Ishikawa (cell line): ENCODE data around the gene CERK.
A peak's percentile ranks its signal among the peaks of the same experiment; 100 is the strongest.

Source experiments
- CEBPB ChIP-seq: IDR thresholded peaks from 2 replicates; pipeline ENCODE4 v1.6.1; 2012
- CREB1 ChIP-seq: IDR thresholded peaks from 2 replicates; pipeline ENCODE4 v1.6.1; 2012; ENCODE audit warnings: low read depth
- EGR1 ChIP-seq: IDR thresholded peaks from 2 replicates; pipeline ENCODE4 v1.6.1; 2012
- EP300 ChIP-seq: IDR thresholded peaks from 2 replicates; pipeline ENCODE4 v1.6.1; 2012; ENCODE audit warnings: borderline replicate concordance
- FOXM1 ChIP-seq: IDR thresholded peaks from 2 replicates; pipeline ENCODE4 v1.6.1; 2012; ENCODE audit warnings: low read depth, borderline replicate concordance
- NFIC ChIP-seq: IDR thresholded peaks from 2 replicates; pipeline ENCODE4 v1.6.1; 2012
- RAD21 ChIP-seq: IDR thresholded peaks from 2 replicates; pipeline ENCODE4 v1.6.1; 2012; ENCODE audit warnings: low read depth
- TAF1 ChIP-seq: IDR thresholded peaks from 2 replicates; pipeline ENCODE4 v1.6.1; 2012; ENCODE audit warnings: low read depth, mild to moderate bottlenecking
- TCF12 ChIP-seq: IDR thresholded peaks from 2 replicates; pipeline ENCODE4 v1.6.1; 2012; ENCODE audit warnings: low read depth
- TEAD4 ChIP-seq: IDR thresholded peaks from 2 replicates; pipeline ENCODE4 v1.6.1; 2012
- YY1 ChIP-seq: IDR thresholded peaks from 2 replicates; pipeline ENCODE4 v1.6.1; 2012; ENCODE audit warnings: low read depth
- ZBTB7A ChIP-seq: IDR thresholded peaks from 2 replicates; pipeline ENCODE4 v1.6.1; 2012; ENCODE audit warnings: low read depth
- TF ChIP-seq, protein P1 (sequence below): IDR thresholded peaks from 2 replicates; pipeline ENCODE4 v1.6.1; 2012
- TF ChIP-seq, protein P2 (sequence below): IDR thresholded peaks from 2 replicates; pipeline ENCODE4 v1.6.1; 2012
- TF ChIP-seq, protein P3 (sequence below): IDR thresholded peaks from 2 replicates; pipeline ENCODE4 v1.6.1; 2012; ENCODE audit warnings: low read depth, mild to moderate bottlenecking

CERK gene

GRCh38 chr22:46663436-46664100 lies 74.5 kb downstream of the CERK start:
- TF ChIP-seq CREB1, result no peak
- TF ChIP-seq ZBTB7A, result no peak
- TF ChIP-seq, protein P1, sequence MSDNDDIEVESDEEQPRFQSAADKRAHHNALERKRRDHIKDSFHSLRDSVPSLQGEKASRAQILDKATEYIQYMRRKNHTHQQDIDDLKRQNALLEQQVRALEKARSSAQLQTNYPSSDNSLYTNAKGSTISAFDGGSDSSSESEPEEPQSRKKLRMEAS, result no peak
- no peak for TF ChIP-seq RAD21
- TF ChIP-seq NFIC, result no peak
- TF ChIP-seq YY1, result no peak
- TF ChIP-seq, protein P2, sequence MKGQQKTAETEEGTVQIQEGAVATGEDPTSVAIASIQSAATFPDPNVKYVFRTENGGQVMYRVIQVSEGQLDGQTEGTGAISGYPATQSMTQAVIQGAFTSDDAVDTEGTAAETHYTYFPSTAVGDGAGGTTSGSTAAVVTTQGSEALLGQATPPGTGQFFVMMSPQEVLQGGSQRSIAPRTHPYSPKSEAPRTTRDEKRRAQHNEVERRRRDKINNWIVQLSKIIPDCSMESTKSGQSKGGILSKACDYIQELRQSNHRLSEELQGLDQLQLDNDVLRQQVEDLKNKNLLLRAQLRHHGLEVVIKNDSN, result no peak
- TF ChIP-seq TCF12, result no peak
- TF ChIP-seq, protein P3, sequence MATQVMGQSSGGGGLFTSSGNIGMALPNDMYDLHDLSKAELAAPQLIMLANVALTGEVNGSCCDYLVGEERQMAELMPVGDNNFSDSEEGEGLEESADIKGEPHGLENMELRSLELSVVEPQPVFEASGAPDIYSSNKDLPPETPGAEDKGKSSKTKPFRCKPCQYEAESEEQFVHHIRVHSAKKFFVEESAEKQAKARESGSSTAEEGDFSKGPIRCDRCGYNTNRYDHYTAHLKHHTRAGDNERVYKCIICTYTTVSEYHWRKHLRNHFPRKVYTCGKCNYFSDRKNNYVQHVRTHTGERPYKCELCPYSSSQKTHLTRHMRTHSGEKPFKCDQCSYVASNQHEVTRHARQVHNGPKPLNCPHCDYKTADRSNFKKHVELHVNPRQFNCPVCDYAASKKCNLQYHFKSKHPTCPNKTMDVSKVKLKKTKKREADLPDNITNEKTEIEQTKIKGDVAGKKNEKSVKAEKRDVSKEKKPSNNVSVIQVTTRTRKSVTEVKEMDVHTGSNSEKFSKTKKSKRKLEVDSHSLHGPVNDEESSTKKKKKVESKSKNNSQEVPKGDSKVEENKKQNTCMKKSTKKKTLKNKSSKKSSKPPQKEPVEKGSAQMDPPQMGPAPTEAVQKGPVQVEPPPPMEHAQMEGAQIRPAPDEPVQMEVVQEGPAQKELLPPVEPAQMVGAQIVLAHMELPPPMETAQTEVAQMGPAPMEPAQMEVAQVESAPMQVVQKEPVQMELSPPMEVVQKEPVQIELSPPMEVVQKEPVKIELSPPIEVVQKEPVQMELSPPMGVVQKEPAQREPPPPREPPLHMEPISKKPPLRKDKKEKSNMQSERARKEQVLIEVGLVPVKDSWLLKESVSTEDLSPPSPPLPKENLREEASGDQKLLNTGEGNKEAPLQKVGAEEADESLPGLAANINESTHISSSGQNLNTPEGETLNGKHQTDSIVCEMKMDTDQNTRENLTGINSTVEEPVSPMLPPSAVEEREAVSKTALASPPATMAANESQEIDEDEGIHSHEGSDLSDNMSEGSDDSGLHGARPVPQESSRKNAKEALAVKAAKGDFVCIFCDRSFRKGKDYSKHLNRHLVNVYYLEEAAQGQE, result no peak
- no peak for TF ChIP-seq TAF1
- TF ChIP-seq CEBPB, result no peak
- no peak for TF ChIP-seq FOXM1
- no peak for TF ChIP-seq EGR1

DNA sequence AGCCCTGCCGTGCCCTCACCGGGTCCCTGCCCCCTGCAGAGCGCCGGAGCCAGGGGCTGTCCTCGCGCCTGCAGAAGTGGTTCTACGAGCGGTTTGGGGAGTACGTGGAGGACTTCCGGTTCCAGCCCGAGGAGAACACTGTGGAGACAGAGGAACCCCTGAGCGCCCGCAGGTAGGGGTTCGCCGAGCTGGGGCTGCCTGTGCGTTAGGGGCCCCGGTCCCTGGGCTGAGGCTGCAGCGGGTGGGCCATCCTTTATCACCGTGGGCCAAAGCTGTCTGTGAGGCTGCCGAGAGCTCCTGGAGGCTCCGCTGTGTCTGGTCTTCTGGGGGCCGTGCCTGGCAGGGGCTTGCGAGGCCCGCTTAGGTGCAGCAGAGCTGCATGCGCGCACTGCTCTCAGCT lies 75.1 kb downstream of the CERK start:
- no peak for TF ChIP-seq CEBPB
- no peak for TF ChIP-seq TEAD4
- no peak for TF ChIP-seq ZBTB7A
- no peak for TF ChIP-seq NFIC
- TF ChIP-seq EGR1, result no peak
- no peak for TF ChIP-seq FOXM1
- no peak for TF ChIP-seq CREB1
- no peak for TF ChIP-seq YY1
- no peak for TF ChIP-seq TCF12
- no peak for TF ChIP-seq EP300
- TF ChIP-seq, protein P2, result no peak
- TF ChIP-seq TAF1, result no peak
- TF ChIP-seq, protein P3, result no peak
- TF ChIP-seq, protein P1, result no peak
- TF ChIP-seq RAD21, result no peak

DNA sequence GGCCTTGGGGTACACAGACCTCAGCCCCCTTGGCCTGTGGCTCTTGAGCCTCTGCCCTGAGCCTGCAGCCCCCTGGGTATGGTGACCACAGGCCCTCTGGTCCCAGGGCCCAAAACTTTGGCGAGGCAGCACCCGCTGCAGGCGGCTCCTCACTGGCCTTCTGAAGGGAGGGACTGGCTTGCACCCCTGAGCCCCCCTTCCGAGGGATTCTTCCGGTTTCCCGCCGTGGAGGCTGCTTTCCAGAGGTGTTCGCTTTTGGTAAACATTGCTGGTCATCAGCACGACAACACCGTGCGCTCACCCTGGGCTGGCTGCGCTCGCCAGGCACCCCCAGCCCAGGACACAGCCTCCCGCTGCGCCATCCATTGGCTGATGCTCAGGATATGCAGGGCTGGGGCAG lies 75.8 kb downstream of the CERK start:
- TF ChIP-seq FOXM1 (no peak), TEAD4 (no peak), ZBTB7A (no peak), TCF12 (no peak), NFIC (no peak), EP300 (no peak), EGR1 (no peak), CEBPB (no peak), RAD21 (no peak), YY1 (no peak), CREB1 (no peak), TAF1 (no peak)
- TF ChIP-seq, protein P2, result no peak
- TF ChIP-seq, protein P1, result no peak
- TF ChIP-seq, protein P3, result no peak

- TF ChIP-seq CREB1 (0 out of 2 replicates have a peak, but pooled peaks have one; percentile 42), NFIC (no peak), ZBTB7A (no peak)
Measured at GRCh38 chr22:46661221-46661851, 76.7 kb downstream of the CERK start.
